Activated CD8-positive, alpha-beta memory T cell treated with anti-CD3 and anti-CD28 coated beads for 36 hours (primary cell): Measurements from ENCODE around the gene TWF2. TPM values are rescaled to one million over a fixed set of nuclear protein-coding genes. Genes with fewer than 3 reads are reported as not detected.
"Not testable (repeated sequence)": the region's sequence is repeated elsewhere in the genome, so short reads cannot be mapped to it uniquely, and the experiment has no call there.

Experiments used
- CTCF ChIA-PET: fragments of 350-600 bp; sonication (Branson Sonifier 250); formaldehyde crosslinking; loops from one replicate; lab custom pipeline; 2021; ENCODE audit warnings: antibody characterized with exemption; lab: Charles Lee
- POLR2A ChIA-PET: fragments of 350-600 bp; sonication (Branson Sonifier 250); formaldehyde crosslinking; loops from one replicate; lab custom pipeline; 2021; ENCODE audit warnings: antibody characterized with exemption; lab: Charles Lee
- total RNA-seq, 2 experiments: library from RNA; stranded (reverse); gene quantifications; one replicate each; pipeline ENCODE4 v1.2.3, GENCODE V29; 2021

The TWF2 gene
- total RNA-seq = 100 to 1,000 TPM; 117 to 123 TPM

DNA sequence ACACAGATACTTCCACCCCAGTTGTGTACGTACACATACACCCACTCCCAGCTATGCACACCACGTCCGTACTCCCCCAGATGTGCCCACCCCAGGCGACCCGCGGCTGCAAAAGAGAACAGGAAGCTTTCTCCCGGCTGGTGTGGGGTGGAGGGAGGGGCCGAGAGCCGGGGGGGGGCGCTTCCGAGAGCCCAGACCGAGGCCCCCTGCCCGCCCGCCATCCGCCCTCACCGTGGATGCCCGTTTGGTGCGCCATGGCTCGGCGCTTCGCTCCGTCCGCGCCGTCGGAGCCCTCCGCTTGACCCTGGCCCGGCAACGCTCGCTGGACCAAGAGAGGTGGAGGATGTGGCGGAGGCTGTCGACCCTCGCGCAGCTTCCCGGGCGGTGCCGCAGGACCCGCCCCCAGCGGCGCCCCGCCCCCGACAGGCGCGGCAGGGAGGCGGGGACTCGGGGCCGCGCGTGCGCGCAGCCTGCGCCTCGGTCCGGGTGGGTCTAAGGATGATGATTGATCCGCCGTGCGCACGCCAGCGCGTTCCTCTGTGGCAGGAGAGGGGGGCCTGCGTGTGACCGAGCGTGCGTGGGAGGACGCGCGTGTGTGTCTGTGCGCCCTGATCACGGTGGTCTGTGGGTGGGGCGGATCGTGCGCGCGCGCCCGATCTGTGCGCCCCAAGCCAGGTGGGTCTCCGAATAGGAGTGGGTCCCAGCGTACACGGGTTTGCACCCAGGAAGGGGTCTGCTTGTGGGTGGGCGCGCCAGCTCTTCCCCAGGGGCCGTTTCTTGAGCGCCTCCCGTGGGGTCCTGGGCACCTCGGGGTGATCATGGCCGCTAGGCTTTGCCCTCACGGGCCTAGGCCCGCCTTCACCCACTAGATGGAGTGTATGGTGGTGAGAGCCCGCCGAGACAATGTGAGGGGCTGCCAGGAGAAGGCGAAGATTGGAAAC, at the start of gene TWF2:
TWF2 (minus strand) TSS at position 398 of the 941 bp plus-strand sequence; CDS start at position 256, 142 bp downstream.
- ChIA-PET CTCF (interaction anchor here (0.9 to 2.9 kb wide), 8 partner anchors 8 to 100 kb away, joined by 3 to 25 read pairs (median 5); partner anchors contain the start of gene WDR82), POLR2A (interaction anchor here (0.7 to 19.3 kb wide), 9 partner anchors 9 to 656 kb away, joined by 3 to 246 read pairs (median 5); partner anchors contain the start of genes GLYCTK, TLR9 and WDR82)

- ChIA-PET POLR2A (interaction anchor here (0.9 to 2.5 kb wide), 5 partner anchors 10 to 134 kb away, joined by 3 to 24 read pairs (median 5); partner anchors contain the start of gene WDR82), CTCF (interaction anchor here (0.9 to 2.2 kb wide), 7 partner anchors 9 to 68 kb away, joined by 3 to 9 read pairs (median 6); partner anchors contain the start of gene TWF2)
Observed at GRCh38 chr3:52288674-52289073, 49.7 kb upstream of the TWF2 start.

- ChIA-PET CTCF (interaction anchor here (0.8 to 1.4 kb wide), 2 partner anchors 52 to 66 kb away, joined by 7 to 8 read pairs; no protein-coding TSS in a partner anchor), POLR2A (interaction anchor here (1.7 to 2.5 kb wide), 3 partner anchors 9 to 48 kb away, joined by 7 to 24 read pairs (median 10); partner anchors contain the start of genes TWF2 and WDR82)
Observed at GRCh38 chr3:52286777-52287110, 47.8 kb upstream of the TWF2 start.

DNA sequence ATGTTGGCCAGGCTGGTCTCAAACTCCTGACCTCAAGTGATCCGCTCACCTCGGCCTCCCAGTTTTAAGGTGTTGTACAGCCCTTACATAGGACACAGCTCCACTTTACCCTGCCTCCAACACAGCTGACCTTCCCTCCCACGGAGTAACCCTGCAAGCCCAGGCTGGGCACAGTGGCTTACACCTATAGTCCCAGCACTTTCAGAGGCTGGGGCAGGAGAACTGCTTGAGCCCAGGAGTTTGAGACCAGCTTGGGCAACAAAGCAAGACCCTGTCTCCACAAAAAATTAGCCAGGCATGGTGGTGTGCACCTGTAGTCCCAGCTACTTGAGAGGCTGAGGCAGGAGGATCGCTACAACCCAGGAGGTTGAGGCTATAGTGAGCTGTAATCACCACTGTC, 45.1 kb upstream of the TWF2 start:
- ChIA-PET CTCF (interaction anchor here (0.6 to 1.8 kb wide), 4 partner anchors 11 to 55 kb away, joined by 3 to 7 read pairs (median 5); no protein-coding TSS in a partner anchor), POLR2A (interaction anchor here (9.9 kb wide), 1 partner anchor 39 kb away, joined by 246 read pairs; the partner anchor contains the start of genes PPM1M and TWF2)

DNA sequence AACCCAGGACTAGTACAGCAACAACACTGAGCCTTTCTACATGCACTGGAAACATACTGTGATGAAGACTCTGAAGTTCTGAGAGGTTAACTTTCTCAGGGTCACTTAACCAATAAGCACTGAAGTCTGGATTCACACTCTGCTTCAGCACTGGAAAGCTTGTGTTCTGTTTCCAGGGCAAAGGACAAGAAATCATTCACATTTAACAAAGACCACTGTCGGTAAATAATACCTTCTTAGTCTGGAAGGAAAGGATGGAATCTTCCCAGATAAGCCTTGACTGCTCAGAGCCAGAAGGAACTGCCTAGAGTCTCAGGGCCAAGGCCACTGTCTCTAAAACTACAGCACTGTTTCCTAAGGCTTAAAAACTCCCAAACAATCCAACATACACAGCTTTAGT, 44.3 kb upstream of the TWF2 start:
- CTCF ChIA-PET = interaction anchor here (1.0 to 2.1 kb wide), 4 partner anchors 12 to 56 kb away, joined by 4 to 7 read pairs (median 6); no protein-coding TSS in a partner anchor
- POLR2A ChIA-PET = interaction anchor here (9.9 kb wide), 1 partner anchor 38 kb away, joined by 246 read pairs; the partner anchor contains the start of genes PPM1M and TWF2

DNA sequence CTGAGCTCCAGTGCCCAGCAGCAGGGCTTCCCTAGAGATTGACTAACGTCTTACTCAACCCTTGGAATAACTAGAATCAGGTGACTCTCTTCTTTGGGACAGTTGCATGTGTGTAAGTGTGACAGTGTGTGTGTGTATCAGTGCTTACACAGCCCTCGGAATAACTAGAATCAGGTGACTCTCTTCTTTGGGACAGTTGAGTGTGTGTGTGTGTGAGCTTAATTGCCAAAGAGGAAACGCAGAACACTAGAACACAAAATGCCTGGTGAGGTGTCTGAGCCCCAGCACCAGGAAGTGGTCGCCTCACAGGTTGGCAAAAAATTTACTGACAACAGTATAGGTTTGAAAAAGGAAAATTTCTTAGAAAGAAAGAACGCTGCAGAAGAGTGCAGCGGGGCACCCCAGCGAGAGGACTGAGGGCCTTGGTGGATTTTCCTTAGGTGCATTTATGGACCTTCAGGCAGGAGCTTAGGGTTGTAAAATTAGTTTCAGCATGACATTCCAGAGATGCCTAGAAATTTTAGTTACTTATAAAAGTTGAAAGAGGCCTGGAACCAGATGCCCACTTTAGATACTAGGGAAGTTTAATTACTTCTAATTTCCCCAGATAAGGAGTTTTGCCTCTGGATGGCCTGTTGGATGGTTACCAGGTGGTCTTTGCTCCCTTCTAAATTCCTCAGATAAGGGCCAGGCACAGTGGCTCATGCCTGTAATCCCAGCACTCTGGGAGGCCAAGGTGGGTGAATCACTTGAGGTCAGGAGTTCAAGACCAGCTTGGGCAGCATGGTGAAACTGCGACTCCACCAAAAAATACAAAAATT, 43.2 kb upstream of the TWF2 start:
- ChIA-PET POLR2A (interaction anchor here (9.9 kb wide), 1 partner anchor 37 kb away, joined by 246 read pairs; the partner anchor contains the start of genes PPM1M and TWF2), CTCF (interaction anchor here (0.6 to 7.9 kb wide), 8 partner anchors 11 to 805 kb away, joined by 3 to 60 read pairs (median 4); partner anchors contain the start of gene PPM1M)

DNA sequence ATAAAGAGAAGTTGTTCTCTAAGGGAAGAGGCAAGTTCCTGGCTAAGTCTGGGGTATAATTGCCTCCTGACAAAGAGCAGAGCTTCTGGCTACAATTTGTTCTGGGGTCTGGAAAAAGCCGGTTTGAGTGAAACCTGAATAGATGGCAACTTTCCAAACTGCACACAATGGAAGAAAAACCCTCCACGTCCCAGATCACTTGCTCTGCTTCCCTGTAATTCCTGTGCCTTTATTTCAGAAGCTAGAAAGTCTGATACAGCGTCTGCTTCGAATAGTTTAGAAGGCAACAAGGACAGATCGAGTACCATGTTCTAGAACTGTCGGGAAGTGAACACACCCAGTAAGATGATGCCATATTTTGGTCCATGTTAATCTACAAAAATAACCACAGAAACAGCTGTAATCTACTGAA, 41.1 kb upstream of the TWF2 start:
- ChIA-PET CTCF (interaction anchor here (0.7 to 7.9 kb wide), 8 partner anchors 27 to 60 kb away, joined by 3 to 60 read pairs (median 13); partner anchors contain the start of genes PPM1M, TLR9 and TWF2), POLR2A (interaction anchor here (1.4 to 9.9 kb wide), 5 partner anchors 8 to 284 kb away, joined by 5 to 246 read pairs (median 8); partner anchors contain the start of genes GLYCTK, PPM1M, RPL29 and TWF2)

- ChIA-PET POLR2A (interaction anchor here (1.4 to 9.9 kb wide), 5 partner anchors 8 to 284 kb away, joined by 5 to 246 read pairs (median 8); partner anchors contain the start of genes GLYCTK, PPM1M, RPL29 and TWF2), CTCF (interaction anchor here (1.4 to 7.9 kb wide), 7 partner anchors 27 to 59 kb away, joined by 3 to 60 read pairs (median 18); partner anchors contain the start of genes PPM1M, TLR9 and TWF2)
Observed at GRCh38 chr3:52279596-52279995, 40.6 kb upstream of the TWF2 start.

DNA sequence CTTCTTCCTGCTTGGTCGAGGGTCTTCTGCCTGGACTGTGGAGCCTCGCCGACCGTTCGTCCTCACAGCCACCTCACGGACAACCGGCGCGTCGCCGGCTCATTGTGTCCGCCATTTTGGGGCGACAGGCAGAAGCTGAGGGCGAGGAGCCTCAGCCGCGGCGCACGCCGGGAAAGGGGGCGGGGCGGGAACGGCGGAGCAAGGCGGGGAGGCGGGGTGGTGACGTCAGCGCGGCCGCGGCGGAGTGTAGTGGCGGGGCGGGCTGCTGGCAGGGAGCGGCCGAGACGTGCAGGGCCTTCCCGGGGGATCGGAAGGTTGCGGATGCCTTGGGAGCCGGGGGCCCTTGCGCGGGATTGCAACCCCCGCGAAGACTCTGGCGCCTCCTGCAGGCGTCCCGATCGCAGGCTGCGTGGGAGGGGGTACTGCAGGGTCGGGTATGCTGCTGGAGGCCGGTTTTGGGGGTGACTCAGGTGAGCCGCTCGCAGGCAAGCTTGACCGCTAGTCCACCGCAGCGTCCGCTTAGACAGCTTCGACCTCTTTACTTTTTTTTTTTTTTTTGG, 39.6 kb upstream of the TWF2 start, which contains the start of gene WDR82:
WDR82 (minus strand) TSS at position 140 of the 560 bp plus-strand sequence. CDS start 288 bp downstream, outside the sequence.
- ChIA-PET CTCF (interaction anchor here (0.7 to 7.9 kb wide), 13 partner anchors 15 to 295 kb away, joined by 3 to 60 read pairs (median 6); partner anchors contain the start of genes ACY1, PPM1M, TLR9 and TWF2), POLR2A (interaction anchor here (0.6 to 9.9 kb wide), 10 partner anchors 9 to 283 kb away, joined by 3 to 246 read pairs (median 6); partner anchors contain the start of genes DUSP7, GLYCTK, POC1A and PPM1M)

DNA sequence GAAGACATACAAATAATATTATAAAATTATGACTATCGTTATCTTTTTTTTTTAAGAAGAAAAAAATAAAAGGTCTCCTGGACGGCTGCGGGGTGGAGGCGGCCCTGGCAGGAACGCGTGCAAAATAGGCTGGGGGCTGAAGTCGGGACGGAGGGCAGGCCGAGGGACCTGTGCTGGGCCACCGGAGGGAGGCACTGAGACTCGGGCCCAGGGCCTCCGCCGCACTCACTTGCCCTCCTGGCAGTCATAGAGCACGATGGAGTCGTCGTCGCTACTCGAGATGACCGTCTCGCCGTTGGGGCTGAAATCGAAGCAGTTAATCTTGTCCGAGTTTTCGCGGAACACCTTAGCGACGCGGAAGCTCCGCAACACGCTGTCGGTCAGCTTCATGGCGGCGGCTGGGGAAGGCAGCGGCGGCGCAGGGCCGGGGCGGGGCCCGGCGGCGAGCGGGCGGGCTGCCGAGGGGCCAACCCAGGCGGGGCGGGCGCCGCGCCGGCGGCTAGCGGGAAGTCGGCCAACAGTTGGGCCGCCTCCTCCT, 39.1 kb upstream of the TWF2 start:
- ChIA-PET CTCF (interaction anchor here (1.0 to 7.9 kb wide), 12 partner anchors 10 to 295 kb away, joined by 3 to 60 read pairs (median 7); partner anchors contain the start of genes ACY1, GLYCTK, PPM1M and TWF2), POLR2A (interaction anchor here (0.9 to 9.9 kb wide), 12 partner anchors 9 to 294 kb away, joined by 3 to 246 read pairs (median 6); partner anchors contain the start of genes ACY1, DUSP7, GLYCTK and POC1A)

- POLR2A ChIA-PET = interaction anchor here (0.7 to 9.9 kb wide), 12 partner anchors 9 to 1912 kb away, joined by 3 to 246 read pairs (median 4); partner anchors contain the start of genes ACY1, GLYCTK, POC1A and PPM1M
- CTCF ChIA-PET = interaction anchor here (0.7 to 7.9 kb wide), 12 partner anchors 10 to 401 kb away, joined by 3 to 60 read pairs (median 6); partner anchors contain the start of genes GLYCTK and PPM1M
Observed at GRCh38 chr3:52277071-52277964, 38.4 kb upstream of the TWF2 start.

DNA sequence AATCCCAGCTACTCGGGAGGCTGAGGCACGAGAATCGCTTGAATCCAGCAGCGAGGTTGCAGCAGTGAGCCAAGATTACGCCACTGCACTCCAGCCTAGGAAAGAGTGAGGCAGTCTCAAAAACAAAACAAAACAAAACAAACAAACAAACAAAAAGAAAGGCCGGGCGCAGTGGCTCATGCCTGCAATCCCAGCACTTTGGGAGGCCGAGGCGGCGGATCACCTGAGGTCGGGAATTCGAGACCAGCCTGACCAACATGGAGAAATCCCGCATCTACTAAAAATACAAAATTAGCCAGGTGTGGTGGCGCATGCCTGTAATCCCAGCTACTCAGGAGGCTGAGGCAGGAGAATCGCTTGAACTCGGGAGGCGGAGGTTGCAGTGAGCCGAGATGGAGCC, 35.8 kb upstream of the TWF2 start:
- CTCF ChIA-PET = interaction anchor here (1.0 kb wide), 1 partner anchor 21 kb away, joined by 3 read pairs; no protein-coding TSS in a partner anchor
- POLR2A ChIA-PET = not testable (repeated sequence)

- POLR2A ChIA-PET = interaction anchor here (0.7 kb wide), 2 partner anchors 32 to 118 kb away, joined by 3 to 6 read pairs; no protein-coding TSS in a partner anchor
Observed at GRCh38 chr3:52272831-52273230, 33.9 kb upstream of the TWF2 start.

DNA sequence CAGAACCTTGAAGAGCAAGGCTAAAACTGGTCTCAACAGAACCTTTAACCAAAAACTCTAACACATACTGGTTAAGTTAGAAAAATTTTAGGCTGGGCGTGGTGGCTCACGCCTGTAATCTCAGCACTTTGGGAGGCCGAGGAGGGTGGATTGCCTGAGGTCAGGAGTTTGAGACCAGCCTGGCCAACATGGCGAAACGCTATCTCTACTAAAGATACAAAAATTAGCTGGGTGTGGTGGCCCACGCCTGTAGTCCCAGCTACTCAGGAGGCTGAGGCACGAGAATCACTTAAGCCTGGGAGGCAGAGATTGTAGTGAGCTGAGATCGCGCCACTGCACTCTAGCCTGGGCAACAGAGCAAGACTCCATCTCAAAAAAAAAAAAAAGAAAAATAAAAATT, 33.2 kb upstream of the TWF2 start:
- ChIA-PET POLR2A (interaction anchor here (0.7 kb wide), 2 partner anchors 31 to 118 kb away, joined by 3 to 6 read pairs; no protein-coding TSS in a partner anchor), CTCF (interaction anchor here (0.7 to 2.8 kb wide), 6 partner anchors 10 to 52 kb away, joined by 3 to 9 read pairs (median 4); partner anchors contain the start of gene PPM1M)

More at GRCh38 chr3:52272831-52273230, 33.9 kb upstream of the TWF2 start:
- CTCF ChIA-PET = interaction anchor here (1.0 to 2.8 kb wide), 2 partner anchors 27 to 52 kb away, joined by 3 to 9 read pairs; partner anchors contain the start of gene PPM1M

DNA sequence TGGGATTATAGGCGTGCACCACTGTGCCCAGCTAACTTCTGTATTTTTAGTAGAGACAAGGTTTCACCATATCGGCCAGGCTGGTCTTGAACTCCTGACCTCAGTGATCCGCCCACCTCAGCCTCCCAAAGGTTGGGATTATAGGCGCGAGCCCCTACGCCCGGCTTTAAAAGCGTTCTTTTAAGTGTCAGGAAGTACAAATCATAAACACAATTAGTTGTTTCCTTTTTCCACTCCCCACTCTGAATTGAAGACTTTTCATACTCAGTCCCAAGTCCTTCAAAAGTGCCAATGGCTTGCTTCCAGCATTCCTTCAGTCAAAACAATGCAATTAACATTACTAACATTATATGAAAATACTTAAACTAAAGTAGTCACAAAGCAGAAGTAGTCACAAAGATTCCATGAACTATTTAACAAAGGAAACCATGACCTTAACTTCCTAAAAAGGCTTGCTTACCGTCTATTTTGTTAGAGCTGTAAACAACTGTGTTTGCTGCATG, 31.3 kb upstream of the TWF2 start:
- ChIA-PET POLR2A (no interaction called here), CTCF (interaction anchor here (1.0 to 2.8 kb wide), 3 partner anchors 25 to 50 kb away, joined by 3 to 9 read pairs (median 6); partner anchors contain the start of gene PPM1M)
